Measurements from ENCODE around the gene TK2. TPM values are rescaled to one million over a fixed set of nuclear protein-coding genes. Genes with fewer than 3 reads are reported as not detected.
A peak's percentile ranks its signal among the peaks of the same experiment; 100 is the strongest.
"Not testable (repeated sequence)": the region's sequence is repeated elsewhere in the genome, so short reads cannot be mapped to it uniquely, and the experiment has no call there.

The TK2 gene
- total RNA-seq, 1 donor, result 38.9 TPM

DNA sequence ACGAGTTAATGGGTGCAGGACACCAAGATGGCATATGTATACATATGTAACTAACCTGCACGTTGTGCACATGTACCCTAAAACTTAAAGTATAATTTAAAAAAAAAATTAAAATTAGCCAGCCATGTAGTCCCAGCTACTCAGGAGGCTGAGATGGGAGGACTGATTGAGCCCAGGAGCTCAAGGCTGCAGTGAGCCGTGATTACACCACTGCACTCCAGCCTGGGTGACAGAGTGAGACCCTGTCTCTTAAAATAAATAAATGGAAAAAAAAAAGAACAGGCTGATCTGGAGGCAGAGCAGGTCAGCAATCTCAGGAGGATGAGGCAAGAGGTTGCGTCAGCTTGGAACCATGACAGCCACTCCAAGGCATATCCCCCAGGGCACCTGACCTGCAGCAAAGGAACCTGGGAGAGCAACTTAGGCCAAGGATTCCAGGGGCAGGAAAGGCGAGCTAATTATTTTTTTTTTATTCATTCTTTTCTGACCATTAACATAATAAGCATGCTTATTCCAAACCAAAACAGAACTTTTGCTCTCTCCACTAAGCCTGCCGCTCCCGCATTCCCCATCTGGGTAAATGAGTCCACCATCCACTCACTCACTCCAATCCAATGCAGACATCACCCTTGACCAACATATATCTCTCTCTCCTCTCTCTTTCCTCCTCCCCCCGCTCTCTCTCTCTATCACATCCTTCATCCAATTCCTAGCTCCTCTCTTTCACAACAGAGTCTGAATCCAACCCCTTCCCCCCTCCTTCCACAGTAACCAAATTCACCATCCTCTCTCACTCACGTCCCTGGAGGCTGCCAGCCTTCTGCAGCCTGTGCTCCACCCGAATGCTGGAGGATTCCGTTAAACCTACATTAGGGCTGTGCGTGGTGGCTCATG is 47.7 kb downstream of the TK2 start:
- DNase-seq (ENCODE audit: low read depth), result peak; percentile 72
- TF ChIP-seq CTCF (IDR thresholded peaks at IDR 0.05; ENCODE audit: insufficient read depth, low read depth, low read length), result no peak
- no peak overlapping the region for H3K4me3 ChIP-seq (ENCODE audit: low read depth, low read length)

GRCh38 chr16:66501563-66501962 is 48.4 kb downstream of the TK2 start:
- not testable (repeated sequence) for H3K4me3 ChIP-seq (ENCODE audit: low read depth, low read length); DNase-seq (ENCODE audit: low read depth)

GRCh38 chr16:66497921-66498320 is 52.0 kb downstream of the TK2 start:
- not testable (repeated sequence) for H3K4me3 ChIP-seq (ENCODE audit: low read depth, low read length); DNase-seq (ENCODE audit: low read depth)

DNA sequence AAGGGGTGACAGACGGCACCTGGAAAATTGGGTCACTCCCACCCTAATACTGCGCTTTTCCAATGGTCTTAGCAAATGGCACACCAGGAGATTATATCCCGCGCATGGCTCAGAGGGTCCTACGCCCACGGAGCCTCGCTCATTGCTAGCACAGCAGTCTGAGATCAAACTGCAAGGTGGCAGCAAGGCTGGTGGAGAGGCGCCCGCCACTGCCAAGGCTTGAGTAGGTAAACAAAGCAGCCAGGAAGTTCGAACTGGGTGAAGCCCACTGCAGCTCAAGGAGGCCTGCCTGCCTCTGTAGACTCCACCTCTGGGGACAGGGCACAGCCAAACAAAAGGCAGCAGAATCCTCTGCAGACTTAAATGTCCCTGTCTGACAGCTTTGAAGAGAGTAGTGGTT is 53.7 kb downstream of the TK2 start:
- not testable (repeated sequence) for H3K4me3 ChIP-seq (ENCODE audit: low read depth, low read length); DNase-seq (ENCODE audit: low read depth)

DNA sequence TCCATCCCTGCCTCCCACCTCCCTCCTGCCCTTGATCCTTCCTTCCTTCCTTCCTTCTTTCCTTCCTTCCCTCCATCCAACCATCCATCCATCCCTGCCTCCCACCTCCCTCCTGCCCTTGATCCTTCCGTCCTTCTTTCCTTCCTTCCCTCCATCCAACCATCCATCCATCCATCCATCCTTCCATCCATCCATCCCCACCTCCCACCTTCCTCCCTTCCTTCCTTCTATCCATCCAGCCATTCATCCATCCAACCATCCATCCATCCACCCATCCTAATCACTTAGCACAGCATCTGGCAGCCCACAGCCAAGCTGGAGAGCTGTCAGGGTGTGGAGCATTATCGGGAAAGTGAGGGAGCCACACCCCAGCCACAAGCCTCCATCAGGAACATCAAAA is 54.5 kb downstream of the TK2 start:
- no peak overlapping the region for H3K4me3 ChIP-seq (ENCODE audit: low read depth, low read length)
- TF ChIP-seq CTCF (IDR thresholded peaks at IDR 0.05; ENCODE audit: insufficient read depth, low read depth, low read length), result no peak
- no peak for DNase-seq (ENCODE audit: low read depth)

DNA sequence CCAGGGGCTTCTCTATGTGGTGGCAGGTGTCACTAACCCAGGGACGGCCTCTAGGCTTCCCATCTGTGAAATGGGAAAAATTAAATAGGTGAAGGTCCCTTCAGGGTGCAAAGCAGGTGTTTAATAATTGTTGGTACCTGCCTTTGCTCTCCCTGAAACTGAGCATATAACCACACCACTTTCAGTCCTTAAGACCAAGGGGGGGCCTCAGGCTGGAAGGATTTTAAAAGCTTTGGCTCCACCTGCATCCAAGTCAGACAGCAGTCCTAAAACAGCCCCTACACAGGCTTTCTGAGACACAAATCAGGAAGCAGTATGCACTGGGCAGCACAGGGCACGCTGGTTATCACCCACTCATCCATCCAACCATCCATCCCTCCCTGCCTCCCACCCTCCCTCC is 55.0 kb downstream of the TK2 start:
- TF ChIP-seq CTCF (IDR thresholded peaks at IDR 0.05; ENCODE audit: insufficient read depth, low read depth, low read length), result no peak
- DNase-seq (ENCODE audit: low read depth), result no peak
- H3K4me3 ChIP-seq (ENCODE audit: low read depth, low read length), result no peak overlapping the region

DNA sequence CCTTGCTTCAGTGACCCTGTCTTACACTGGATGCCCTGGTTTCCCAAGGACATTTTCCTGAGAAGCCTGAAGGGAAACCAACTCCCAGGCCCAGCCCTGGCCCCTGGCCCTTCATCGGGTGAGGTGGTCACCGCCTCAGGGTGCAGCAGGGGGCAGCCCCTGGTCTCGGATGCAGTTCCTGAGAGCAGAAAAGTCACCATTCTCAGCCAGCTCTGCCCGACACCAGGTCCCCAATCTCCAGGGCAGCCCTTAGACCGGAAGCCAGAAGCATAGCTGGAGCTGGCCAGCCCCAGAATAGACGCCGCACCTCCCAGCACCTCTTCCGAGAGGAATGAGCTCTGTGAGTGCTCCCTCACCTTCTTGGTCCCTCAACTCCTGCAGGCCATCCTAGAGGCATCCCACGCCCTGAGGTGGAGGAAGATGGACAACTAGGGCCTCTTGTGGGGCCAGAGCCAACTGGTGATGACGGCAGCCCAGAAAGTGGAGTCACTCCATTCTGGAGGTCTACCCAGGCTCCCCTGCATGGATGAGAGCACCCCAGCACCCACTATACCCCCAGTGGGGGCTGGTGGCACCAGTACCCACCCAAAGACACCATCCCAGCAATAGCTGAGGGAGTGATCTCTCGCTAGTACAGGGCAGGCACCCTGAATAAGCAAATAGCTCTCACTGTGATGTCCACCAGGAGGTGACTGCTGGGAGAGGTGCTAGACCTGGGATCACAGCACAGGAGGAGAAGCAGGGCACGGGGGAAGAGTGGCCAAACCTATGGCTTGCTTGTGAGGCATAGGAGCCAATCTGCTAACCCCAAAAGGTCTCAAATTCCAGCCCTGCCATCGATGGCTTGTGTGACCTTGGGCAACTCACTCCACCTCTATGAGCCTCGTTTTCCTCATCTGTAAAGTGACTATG is 56.2 kb downstream of the TK2 start:
- H3K4me3 ChIP-seq (ENCODE audit: low read depth, low read length), result no peak overlapping the region
- TF ChIP-seq CTCF (IDR thresholded peaks at IDR 0.05; ENCODE audit: insufficient read depth, low read depth, low read length), result no peak
- DNase-seq (ENCODE audit: low read depth), result no peak

GRCh38 chr16:66491716-66492064 is 58.2 kb downstream of the TK2 start:
- DNase-seq (ENCODE audit: low read depth), result no peak
- TF ChIP-seq CTCF (IDR thresholded peaks at IDR 0.05; ENCODE audit: insufficient read depth, low read depth, low read length), result no peak
- H3K4me3 ChIP-seq (ENCODE audit: low read depth, low read length), result no peak overlapping the region

Measured in fibroblast of villous mesenchyme (primary cell).